ENCODE measurements around the gene RIC8A. TPM values are rescaled to one million over a fixed set of nuclear protein-coding genes. Genes with fewer than 3 reads are reported as not detected.
"Not testable (repeated sequence)": the region's sequence is repeated elsewhere in the genome, so short reads cannot be mapped to it uniquely, and the experiment has no call there.

The RIC8A gene
- 102 TPM for total RNA-seq

- Histone ChIP-seq H3K4me1 (peaks cover 17 to 47% of the 10 kb centered on the region in 2 donors), H3K36me3 (peaks cover 36 to 61% of the 10 kb centered on the region in 2 donors)
Measured at GRCh38 chr11:207208-207862, at the start of gene RIC8A, which contains the start of gene BET1L. RIC8A (plus strand) TSS chr11:207708; CDS start chr11:208855, 1,147 bp downstream. BET1L (minus strand) TSS chr11:207399; CDS start chr11:207321, 78 bp downstream.

DNA sequence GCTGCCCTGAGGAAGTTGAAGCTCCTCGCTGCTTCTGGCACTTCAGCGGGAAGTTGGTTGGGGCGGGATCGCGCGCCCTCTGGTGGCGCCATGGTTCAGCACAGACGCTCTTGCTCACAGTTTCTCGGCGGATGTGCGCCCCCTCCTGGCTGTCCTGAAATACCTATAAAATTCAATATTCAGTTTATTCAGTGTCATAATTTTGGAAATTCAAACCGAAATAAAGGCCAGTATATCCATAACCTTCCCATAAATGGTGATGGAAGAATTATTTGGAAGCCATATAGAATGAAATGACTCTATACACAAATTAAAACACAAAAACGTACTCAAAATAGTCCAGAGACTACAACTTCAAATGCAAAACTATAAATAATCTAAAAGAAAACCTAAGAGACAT lies 27.3 kb upstream of the RIC8A start:
- H3K36me3 ChIP-seq; H3K27ac ChIP-seq; H3K4me1 ChIP-seq; H3K9me3 ChIP-seq; H3K27me3 ChIP-seq; DNase-seq (ENCODE audit: low spot score in 2 of 2); H3K4me3 ChIP-seq; intact Hi-C loops (cut with DNase I): not testable (repeated sequence)
- TF ChIP-seq, protein P1, sequence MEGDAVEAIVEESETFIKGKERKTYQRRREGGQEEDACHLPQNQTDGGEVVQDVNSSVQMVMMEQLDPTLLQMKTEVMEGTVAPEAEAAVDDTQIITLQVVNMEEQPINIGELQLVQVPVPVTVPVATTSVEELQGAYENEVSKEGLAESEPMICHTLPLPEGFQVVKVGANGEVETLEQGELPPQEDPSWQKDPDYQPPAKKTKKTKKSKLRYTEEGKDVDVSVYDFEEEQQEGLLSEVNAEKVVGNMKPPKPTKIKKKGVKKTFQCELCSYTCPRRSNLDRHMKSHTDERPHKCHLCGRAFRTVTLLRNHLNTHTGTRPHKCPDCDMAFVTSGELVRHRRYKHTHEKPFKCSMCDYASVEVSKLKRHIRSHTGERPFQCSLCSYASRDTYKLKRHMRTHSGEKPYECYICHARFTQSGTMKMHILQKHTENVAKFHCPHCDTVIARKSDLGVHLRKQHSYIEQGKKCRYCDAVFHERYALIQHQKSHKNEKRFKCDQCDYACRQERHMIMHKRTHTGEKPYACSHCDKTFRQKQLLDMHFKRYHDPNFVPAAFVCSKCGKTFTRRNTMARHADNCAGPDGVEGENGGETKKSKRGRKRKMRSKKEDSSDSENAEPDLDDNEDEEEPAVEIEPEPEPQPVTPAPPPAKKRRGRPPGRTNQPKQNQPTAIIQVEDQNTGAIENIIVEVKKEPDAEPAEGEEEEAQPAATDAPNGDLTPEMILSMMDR (IDR thresholded peaks at IDR 0.05) = peak in 2 of 3 experiments; percentile 18 to 31

More at GRCh38 chr11:207208-207862, at the start of gene RIC8A, which contains the start of gene BET1L:
- peak; percentile 95 to 99 for DNase-seq (ENCODE audit: low spot score in 2 of 2)
- TF ChIP-seq, protein P1 (IDR thresholded peaks at IDR 0.05) = no peak
- intact Hi-C loops (cut with DNase I) = loop anchor here (1.0 to 5.0 kb wide), 5 partner anchors 29 to 299 kb away; partner anchors contain the start of genes IFITM2, PSMD13, PTDSS2 and SIRT3
- Histone ChIP-seq H3K27ac (peak within 1 kb of the TSS; percentile 99), H3K9me3 (no peaks in the 10 kb centered on the region), H3K27me3 (no peaks in the 10 kb centered on the region), H3K4me3 (peak within 1 kb of the TSS; percentile 88 to 99)

GRCh38 chr11:189200-189783 lies 18.2 kb upstream of the RIC8A start:
- H3K27me3 ChIP-seq; H3K4me1 ChIP-seq; intact Hi-C loops (cut with DNase I); H3K27ac ChIP-seq; H3K9me3 ChIP-seq; H3K4me3 ChIP-seq; H3K36me3 ChIP-seq: not testable (repeated sequence)
- peak in 1 of 2 donors; percentile 45 for DNase-seq (ENCODE audit: low spot score in 2 of 2)

DNA sequence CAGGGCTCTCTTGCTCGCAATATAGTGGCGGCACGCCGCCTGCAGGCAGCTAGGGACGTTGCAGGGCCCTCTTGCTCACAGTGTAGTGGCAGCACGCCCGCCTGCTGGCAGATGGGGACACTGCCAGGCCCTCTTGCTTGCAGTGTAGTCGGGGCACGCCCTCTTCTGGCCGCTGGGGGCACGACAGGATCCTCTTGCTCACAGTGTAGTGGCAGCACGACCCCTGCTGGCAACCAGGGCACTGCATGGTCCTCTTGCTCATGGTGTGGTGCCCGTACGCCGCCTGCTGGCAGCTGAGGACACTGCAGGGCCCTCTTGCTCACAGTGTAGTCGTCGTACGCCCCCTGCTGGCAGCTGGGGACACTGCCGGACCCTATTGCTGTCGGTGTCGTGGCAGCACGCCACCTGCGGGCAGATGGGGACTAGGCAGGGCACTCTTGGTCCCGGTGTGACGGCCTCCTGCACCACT lies 17.6 kb upstream of the RIC8A start:
- H3K4me1 ChIP-seq; H3K4me3 ChIP-seq; H3K27me3 ChIP-seq; H3K9me3 ChIP-seq; H3K27ac ChIP-seq; intact Hi-C loops (cut with DNase I); H3K36me3 ChIP-seq: not testable (repeated sequence)
- peak in 1 of 2 donors; percentile 54 for DNase-seq (ENCODE audit: low spot score in 2 of 2)
- TF ChIP-seq, protein P1 (IDR thresholded peaks at IDR 0.05) = peak in 1 of 3 experiments; percentile 18

- H3K27me3 ChIP-seq; H3K9me3 ChIP-seq; H3K27ac ChIP-seq; H3K36me3 ChIP-seq; DNase-seq (ENCODE audit: low spot score in 2 of 2); intact Hi-C loops (cut with DNase I); H3K4me1 ChIP-seq; H3K4me3 ChIP-seq: not testable (repeated sequence)
Measured at GRCh38 chr11:190546-190945, 17.0 kb upstream of the RIC8A start.

GRCh38 chr11:191490-192478 lies 15.7 kb upstream of the RIC8A start:
- TF ChIP-seq, protein P1 (IDR thresholded peaks at IDR 0.05) = peak in 2 of 3 experiments; percentile 27 to 49
- DNase-seq (ENCODE audit: low spot score in 2 of 2) = peak in 1 of 2 donors; percentile 42
- H3K36me3 ChIP-seq; H3K27me3 ChIP-seq; intact Hi-C loops (cut with DNase I); H3K27ac ChIP-seq; H3K4me1 ChIP-seq; H3K4me3 ChIP-seq; H3K9me3 ChIP-seq: not testable (repeated sequence)

- H3K4me3 ChIP-seq; DNase-seq (ENCODE audit: low spot score in 2 of 2); H3K4me1 ChIP-seq; H3K27me3 ChIP-seq; H3K36me3 ChIP-seq; H3K27ac ChIP-seq; H3K9me3 ChIP-seq; intact Hi-C loops (cut with DNase I): not testable (repeated sequence)
Measured at GRCh38 chr11:192674-193128, 14.8 kb upstream of the RIC8A start, which contains the start of gene SCGB1C1. SCGB1C1 (plus strand) TSS chr11:193078; CDS start chr11:193100, 22 bp downstream.

DNA sequence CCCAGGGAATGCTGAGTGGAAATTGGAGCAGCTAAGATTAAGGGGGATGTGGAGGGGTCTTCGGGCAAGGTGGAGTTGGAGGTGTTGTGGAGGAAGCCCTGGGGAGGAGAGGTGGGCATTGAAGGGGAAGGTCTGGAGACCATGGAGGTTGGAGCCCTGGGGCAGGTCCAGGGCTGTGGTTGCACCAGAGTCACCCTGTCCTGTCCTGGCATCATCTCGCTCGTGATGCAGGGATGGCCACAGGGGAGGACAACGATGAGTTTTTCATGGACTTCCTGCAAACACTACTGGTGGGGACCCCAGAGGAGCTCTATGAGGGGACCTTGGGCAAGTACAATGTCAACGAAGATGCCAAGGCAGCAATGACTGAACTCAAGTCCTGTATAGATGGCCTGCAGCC lies 14.0 kb upstream of the RIC8A start:
- H3K9me3 ChIP-seq; H3K36me3 ChIP-seq; intact Hi-C loops (cut with DNase I); H3K27me3 ChIP-seq; H3K27ac ChIP-seq; H3K4me1 ChIP-seq; H3K4me3 ChIP-seq: not testable (repeated sequence)
- peak in 1 of 2 donors; percentile 46 for DNase-seq (ENCODE audit: low spot score in 2 of 2)

Measured in ascending aorta (tissue), 2 donors.